HG03108 (cell line): ENCODE data around the gene PRMT3.
"Not testable (repeated sequence)": the region's sequence is repeated elsewhere in the genome, so short reads cannot be mapped to it uniquely, and the experiment has no call there.

ENCODE experiments used
- ATAC-seq: cut with Tn5 transposase; IDR thresholded peaks from one replicate; pipeline ENCODE4 v1.9.1; 2021; ENCODE audit warnings: moderate library complexity; ENCODE audit not compliant: unreplicated experiment

The PRMT3 gene

DNA sequence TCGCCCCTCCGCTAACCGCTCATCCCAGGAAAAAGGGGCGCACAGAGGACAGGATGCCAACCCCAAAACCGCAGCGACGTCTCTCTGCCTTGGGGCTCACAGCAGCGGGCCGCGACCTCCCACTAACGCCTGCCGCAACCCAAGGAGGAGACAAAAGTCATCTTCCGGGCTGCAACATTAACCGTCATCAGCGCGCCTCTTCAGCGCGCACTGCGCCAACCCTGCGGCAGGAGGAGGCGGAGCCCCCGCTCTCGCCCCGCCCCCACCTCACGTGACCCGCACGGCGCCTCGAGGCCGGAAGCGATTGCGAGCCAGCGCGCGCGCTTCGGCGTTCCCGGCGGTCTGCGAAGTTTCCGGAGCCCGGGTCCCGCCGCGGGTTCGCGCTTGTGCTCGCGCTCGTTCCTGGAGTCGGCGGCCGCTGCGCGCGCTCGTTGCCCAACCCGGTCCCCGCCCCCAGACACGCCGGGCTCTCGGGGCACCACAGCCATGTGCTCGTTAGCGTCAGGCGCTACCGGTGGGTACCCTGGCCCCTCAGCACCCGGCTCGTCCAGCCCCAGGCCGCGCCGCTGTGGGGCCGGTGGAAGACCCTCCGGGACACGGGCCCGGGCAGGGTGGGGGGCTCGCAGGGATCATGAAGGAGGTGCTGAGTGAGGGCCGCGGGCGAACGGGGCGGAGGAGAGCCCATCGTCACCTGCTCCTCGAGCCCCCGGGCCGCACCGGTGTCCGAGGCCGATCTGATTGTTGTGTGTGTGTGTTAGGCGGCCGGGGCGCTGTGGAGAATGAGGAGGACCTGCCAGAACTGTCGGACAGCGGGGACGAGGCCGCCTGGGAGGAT, at the start of gene PRMT3:
Gene PRMT3, plus strand, starts transcription at position 456 of the 835 bp plus-strand sequence. Its CDS starts 31 bp downstream, at position 487.
- peak; percentile 77 for ATAC-seq

DNA sequence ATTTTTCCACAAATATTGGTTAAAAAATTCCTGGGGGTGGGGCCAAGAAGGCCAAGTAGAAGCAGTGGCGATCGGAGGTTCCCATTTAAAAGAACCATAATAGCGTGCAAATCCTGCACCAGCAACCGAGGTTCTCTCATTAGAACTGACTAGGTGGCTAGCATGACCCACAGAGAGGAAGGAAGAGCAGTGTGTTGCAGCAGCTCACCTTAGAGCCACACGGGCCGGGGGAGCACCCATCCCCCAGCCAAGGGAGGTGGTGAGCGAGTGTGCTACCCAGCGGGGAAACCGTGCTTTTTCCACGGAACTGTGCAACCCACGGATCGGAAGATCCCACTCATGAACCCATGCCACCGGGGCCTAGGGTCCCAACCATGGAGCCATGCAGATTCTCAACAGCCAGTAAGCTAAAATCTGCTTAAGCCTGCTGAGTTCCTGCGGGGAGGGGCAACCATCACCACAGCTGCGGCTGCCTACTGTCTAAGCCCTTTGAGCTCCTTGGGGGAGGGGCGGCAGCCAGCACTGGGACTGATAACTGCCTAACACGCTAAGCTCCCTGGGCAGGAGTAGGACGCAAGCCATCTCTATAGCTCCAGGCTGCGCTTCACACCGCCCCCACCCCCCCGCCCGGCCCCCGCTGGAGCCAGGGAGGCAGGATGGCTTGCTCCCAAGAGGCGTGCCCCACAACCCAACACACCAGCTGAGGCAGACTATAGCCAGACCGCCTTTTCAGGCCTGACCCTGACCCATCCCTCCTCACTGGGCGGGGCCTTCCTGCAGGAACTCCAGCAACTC, 45.0 kb upstream of the PRMT3 start:
- ATAC-seq, result no peak

- no peak for ATAC-seq
Measured at GRCh38 chr11:20351136-20351535, 36.4 kb upstream of the PRMT3 start.

DNA sequence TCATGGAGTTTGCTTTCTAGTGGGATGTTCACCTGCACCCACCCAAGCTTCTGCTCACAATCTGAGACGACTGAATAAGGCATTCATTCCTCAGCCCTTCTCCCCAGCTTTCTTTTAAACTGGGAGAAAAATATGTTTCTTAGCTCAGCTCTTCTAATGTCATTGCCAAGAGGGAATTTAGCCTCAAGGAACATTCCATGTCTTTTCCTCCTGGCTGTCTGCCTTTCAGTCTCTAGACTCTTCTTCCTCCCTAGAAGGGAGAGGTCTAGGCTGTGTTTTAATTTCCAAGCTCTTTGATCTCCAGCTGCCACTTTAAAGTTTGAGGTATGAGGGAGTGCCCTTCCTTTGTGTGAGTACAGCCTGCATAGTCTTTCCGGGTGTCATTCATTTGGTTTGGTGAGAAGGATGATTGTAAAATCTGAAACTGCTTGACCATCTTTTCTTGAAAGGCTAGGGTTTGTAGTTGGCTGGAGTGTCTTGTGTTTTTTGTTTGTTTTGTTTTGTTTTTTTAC, 35.7 kb upstream of the PRMT3 start:
- ATAC-seq, result no peak

DNA sequence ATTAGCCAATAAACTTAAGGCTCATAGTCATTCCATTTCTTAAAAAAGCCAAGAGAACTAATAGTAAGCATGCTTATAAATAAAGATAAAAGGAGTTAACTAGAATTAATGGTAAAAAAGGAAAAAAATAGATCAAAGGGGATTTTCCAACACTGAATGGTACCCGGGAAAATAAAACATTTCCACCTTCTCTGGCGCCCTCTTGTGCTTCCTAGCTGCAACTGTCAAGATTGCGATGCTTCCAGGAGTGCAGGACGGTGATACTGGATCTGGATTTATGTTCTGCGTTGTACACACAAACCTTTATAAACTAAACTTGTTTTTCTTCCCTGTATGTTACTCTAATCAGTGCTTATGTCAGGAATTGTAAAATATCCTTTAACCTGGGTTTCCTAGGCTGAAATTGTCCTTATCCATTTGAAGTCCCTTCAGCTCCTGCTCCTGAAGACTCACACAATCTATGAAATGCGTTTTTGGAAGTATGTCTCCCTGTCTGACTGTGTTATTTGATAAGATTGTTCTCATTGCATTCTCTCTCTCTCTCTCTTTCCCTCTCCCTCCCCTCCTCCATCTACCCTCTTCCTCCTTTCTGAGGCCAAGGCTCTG, 33.6 kb upstream of the PRMT3 start:
- no peak for ATAC-seq

DNA sequence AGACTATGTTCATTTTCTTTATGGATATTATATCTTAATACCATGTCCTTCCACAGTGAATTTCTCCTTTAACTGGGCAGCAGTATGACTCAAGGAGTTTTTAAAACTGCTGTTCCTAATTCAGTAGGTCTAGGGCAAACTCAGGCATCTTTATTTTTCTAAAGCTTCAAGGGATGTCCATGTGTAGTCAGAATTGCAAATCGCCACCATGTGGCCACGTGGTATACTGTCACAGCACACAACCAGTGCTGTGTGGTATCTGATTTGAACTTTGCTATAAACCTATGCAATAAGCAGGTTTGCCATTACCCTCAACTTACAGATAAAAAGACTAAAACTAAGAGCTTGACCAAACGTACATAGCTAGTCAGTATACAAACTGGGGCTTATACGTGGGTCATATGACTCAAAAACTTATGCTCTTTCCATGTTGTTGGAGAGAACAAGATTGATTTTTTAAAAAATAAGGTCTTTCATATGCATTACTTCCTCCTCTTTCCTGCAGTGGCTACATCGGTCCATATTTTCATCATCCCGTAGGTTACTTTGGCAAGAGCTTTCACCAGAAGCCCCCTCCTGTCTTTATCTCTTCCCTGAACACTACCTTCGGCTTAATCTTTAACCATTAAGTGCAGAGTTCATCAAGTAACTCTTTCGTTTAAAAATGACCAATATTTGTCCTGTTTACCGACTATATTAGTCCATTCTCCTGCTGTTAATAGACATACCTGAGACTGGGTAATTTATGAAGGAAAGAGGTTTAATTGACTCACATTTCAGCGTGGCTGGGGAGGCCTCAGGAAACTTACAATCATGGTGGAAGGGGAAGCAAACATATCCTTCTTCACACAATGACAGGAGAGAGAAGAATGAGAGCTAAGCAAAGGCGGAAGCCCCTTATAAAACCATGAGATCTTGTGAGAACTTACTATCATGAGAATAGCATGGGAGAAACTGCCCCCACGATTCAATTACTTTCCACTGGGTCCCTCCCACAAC, 32.0 kb upstream of the PRMT3 start:
- ATAC-seq, result no peak

- no peak for ATAC-seq
Measured at GRCh38 chr11:20357150-20357549, 30.4 kb upstream of the PRMT3 start.

DNA sequence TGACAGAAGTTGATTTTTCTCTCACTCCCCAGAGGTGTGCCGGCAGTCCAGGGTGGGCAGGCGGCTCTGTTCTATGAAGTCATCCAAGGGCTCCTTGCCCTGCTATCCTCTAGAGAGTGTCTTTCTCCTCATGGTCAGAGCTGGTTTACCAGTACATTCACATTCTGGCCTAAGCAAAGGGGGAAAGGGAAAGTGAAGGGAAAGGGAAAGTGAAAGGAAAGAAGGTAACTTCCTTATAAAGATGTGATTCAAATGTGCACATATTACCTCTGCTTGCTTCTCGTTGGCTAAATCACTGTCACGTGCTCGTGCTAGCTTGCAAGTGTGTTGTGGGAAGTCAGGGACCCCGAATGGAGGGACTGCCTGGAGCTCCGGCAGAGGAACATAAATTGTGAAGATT, 26.9 kb upstream of the PRMT3 start:
- peak; percentile 35 for ATAC-seq

DNA sequence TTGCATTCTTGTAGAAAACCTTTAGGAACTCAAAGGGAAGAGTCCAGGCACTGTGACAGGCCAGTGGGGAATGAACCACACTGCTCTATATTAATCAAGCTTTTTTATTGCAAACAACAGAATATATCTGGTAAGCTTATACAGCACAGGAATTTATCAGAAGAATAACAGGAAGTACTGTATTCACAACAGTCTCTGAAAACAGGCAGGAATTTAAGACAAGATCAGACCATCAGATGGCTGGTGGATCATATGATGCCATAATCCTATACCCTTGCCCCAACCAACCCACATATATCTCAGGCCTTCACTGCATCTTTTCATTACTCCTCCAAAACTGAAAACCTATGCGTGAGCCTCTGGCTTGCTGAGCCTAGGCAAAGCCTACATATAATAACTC, 25.0 kb upstream of the PRMT3 start:
- no peak for ATAC-seq

- no peak for ATAC-seq
Measured at GRCh38 chr11:20363149-20363499, 24.4 kb upstream of the PRMT3 start.

DNA sequence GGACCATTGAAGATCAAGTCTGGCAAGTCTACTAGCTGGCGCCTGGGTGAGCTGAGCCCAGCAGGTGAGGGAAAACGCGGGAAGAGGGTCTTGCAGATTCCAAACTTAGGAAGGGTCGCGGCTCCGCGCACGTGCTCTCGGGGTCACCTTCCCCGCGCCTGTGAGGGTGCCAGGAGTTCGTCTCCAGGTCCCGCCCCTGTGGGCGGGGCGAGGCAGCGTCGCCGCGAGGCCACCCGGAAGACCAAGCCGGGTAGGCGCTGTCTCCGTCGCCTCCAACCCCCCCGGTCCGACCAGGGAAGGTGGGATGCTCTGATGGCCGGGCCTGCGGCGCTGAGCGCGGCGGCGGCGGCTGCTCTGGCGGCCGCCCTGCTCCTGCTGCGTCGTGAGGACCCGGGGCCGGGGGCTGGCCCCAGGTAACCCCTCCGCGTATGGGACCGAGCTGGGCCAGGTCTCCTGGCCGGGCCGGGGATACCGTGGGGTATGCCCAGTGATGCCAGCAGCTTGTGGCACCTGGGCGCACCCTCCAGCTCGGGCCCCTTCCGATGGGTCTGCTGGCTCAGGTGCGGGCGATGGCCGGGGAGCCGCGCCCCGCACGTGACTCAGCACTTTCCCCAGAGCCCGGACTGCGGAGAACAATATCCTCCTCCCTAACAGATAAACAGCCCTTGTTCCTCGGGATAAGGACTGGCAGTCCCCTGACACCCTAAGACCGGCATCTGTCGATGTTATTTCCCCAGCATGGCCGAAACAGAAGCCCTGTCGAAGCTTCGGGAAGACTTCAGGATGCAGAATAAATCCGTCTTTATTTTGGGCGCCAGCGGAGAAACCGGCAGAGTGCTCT, 23.8 kb upstream of the PRMT3 start, which contains the start of gene HTATIP2:
Gene HTATIP2, plus strand, starts transcription at position 215 of the 841 bp plus-strand sequence. Its CDS starts 524 bp downstream, at position 739.
- ATAC-seq, result peak; percentile 92

DNA sequence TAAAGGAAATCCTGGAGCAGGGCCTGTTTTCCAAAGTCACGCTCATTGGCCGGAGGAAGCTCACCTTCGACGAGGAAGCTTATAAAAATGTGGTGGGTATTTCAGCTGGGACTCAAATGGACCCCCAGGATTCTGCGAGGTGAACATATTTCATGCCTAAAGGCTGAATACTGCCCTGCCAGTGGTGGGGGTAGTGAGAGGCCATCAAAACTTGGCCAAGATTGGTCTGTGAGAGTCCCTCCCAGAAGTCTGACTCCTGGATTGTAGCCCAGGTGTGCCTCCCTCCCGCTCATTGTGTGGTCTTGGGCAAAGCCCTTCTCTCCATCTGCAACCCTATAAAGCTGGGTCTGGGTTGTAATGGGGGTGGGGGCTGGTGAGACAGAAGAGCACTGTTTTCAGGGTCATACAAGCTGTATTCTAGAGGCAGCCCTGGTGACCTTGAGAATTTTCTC, 23.1 kb upstream of the PRMT3 start:
- no peak for ATAC-seq

DNA sequence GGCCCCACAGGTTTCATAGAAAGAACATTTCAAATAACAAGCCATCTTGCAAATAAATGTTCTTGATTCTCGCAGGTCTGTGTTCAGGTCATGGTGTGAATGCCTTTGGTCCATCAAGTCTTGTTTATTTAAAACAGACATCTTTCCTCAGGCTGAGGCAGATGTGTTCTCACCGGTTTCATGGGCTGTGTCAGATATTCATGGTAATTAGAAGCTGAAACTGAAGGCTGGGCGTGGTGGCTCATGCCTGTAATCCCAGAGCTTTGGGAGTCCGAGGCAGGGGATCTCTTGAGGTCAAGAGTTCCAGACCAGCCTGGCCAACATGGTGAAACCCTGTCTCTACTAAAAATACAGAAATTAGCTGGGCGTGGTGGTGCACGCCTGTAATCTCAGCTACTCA, 22.1 kb upstream of the PRMT3 start:
- not testable (repeated sequence) for ATAC-seq

- no peak for ATAC-seq
Measured at GRCh38 chr11:20367313-20367948, 20.1 kb upstream of the PRMT3 start.

GRCh38 chr11:20368438-20368837, 19.1 kb upstream of the PRMT3 start:
- no peak for ATAC-seq

GRCh38 chr11:20369826-20370225, 17.7 kb upstream of the PRMT3 start:
- no peak for ATAC-seq

- ATAC-seq, result no peak
Measured at GRCh38 chr11:20372081-20372626, 15.4 kb upstream of the PRMT3 start.

GRCh38 chr11:20373147-20373546, 14.4 kb upstream of the PRMT3 start:
- ATAC-seq, result no peak
